Gastrocnemius medialis (tissue), 4 donors: ENCODE data around the gene DMRTA1. TPM values are rescaled to one million over a fixed set of nuclear protein-coding genes. Genes with fewer than 3 reads are reported as not detected.

Experiments
- ATAC-seq, 2 donors: fragments of 150-250 bp; one replicate each; pipeline ENCODE4 v1.9.1; 2016
- DNase-seq, 2 donors: peaks; one replicate each; pipeline ENCODE4 v3.0.0-alpha.2; 2019
- H3K27ac ChIP-seq, 4 donors: fragments of 200-600 bp; sonication (generic); 1 replicate in 1 of 4; 2 replicates in 3 of 4; pipeline ENCODE4 v1.5.1; 2016 to 2018; ENCODE audit warnings: mild to moderate bottlenecking in 2 of 4, moderate library complexity in 1 of 4
- H3K27me3 ChIP-seq, 3 donors: fragments of 200-600 bp; sonication (generic) in 2 of 3; 1 replicate in 1 of 3; 2 replicates in 2 of 3; pipeline versions ENCODE4 v1.5.1 to v1.6.0; 2016 to 2019; ENCODE audit warnings: mild to moderate bottlenecking in 1 of 3, moderate library complexity in 1 of 3
- H3K36me3 ChIP-seq, 2 donors: fragments of 200-600 bp; sonication (generic) in 1 of 2; one replicate each; pipeline ENCODE4 v1.5.1; 2017 to 2018
- H3K4me1 ChIP-seq, 2 donors: fragments of 200-600 bp; sonication (generic) in 1 of 2; one replicate each; pipeline ENCODE4 v1.5.1; 2016 to 2017; ENCODE audit warnings: mild to moderate bottlenecking in 2 of 2
- H3K4me3 ChIP-seq, 4 donors: fragments of 200-600 bp; sonication (generic) in 3 of 4; 1 replicate in 1 of 4; 2 replicates in 3 of 4; pipeline ENCODE4 v1.5.1; 2016 to 2019; ENCODE audit warnings: mild to moderate bottlenecking in 2 of 4
- H3K9me3 ChIP-seq, 3 donors: fragments of 200-600 bp; sonication (generic) in 2 of 3; 1 replicate in 1 of 3; 2 replicates in 2 of 3; pipeline ENCODE4 v1.5.1; 2016 to 2019
- CTCF ChIP-seq, 5 experiments: fragments of 450-650 bp in 3 of 5; fragments of 200-600 bp in 2 of 5; sonication (generic) in 2 of 5; IDR thresholded peaks in 4 of 5; conservative IDR thresholded peaks in 1 of 5; 1 replicate in 4 of 5; 2 replicates in 1 of 5; pipeline ENCODE4 v1.5.1; 2016 to 2019; ENCODE audit warnings: antibody characterized with exemption in 5 of 5, mild to moderate bottlenecking in 3 of 5, moderate library complexity in 3 of 5
- POLR2A ChIP-seq, 2 donors: fragments of 450-650 bp; IDR thresholded peaks; one replicate each; pipeline ENCODE4 v1.6.1; 2017; ENCODE audit warnings: antibody characterized with exemption in 2 of 2, mild to moderate bottlenecking in 2 of 2, moderate library complexity in 2 of 2
- in situ Hi-C, 4 donors: fragments of 200-750 bp; cut with MboI; loops; one replicate each; pipeline versions ENCODE4 v1.15.0 to v1.8.0; 2017; ENCODE audit warnings: low sequenced_read_pairs in 4 of 4
- intact Hi-C: fragments of 100-400 bp; cut with DNase I; formaldehyde crosslinking; loops from one replicate; pipeline ENCODE4 v1.15.1; 2023; ENCODE audit warnings: low total_unique reads
- total RNA-seq, 4 donors: library from RNA; depleted of rRNA; stranded (reverse); fragments of >200 nt; gene quantifications; one replicate each; pipeline versions ENCODE4 v1.1.0 to v1.2.3, GENCODE V29; 2016

The DMRTA1 gene
- total RNA-seq, result 1 to 10 TPM in 1 of 4 donors, under 1 TPM in 3; 0.59 to 1.3 (median 0.71) TPM

- intact Hi-C loops, result loop anchor here (2.0 kb wide), 1 partner anchor 202 kb away; no protein-coding TSS in a partner anchor
- H3K36me3 ChIP-seq, result no peaks in the 10 kb centered on the region
- in situ Hi-C loops, result loop anchor here in 2 of 4 donors (10.0 kb wide), 2 partner anchors 142 to 632 kb away; no protein-coding TSS in a partner anchor
- H3K27me3 ChIP-seq, result no peaks in the 10 kb centered on the region
- H3K27ac ChIP-seq, result peak within 1 kb of the TSS; percentile 75 to 87 (median 83)
- TF ChIP-seq CTCF (IDR thresholded peaks at IDR 0.05 in 4 of 5, conservative IDR thresholded peaks at IDR 0.05 in 1 of 5), result no peak
- TF ChIP-seq POLR2A (IDR thresholded peaks at IDR 0.05), result peak; percentile 20 to 26
- H3K4me1 ChIP-seq, result peaks cover 11 to 14% of the 10 kb centered on the region in 2 donors
- peak within 1 kb of the TSS; percentile 70 to 89 (median 78) for H3K4me3 ChIP-seq
- DNase-seq (peak; percentile 58 to 67), ATAC-seq (peak; percentile 75 to 78)
- no peaks in the 10 kb centered on the region for H3K9me3 ChIP-seq
Observed at GRCh38 chr9:22446589-22446949, at the start of gene DMRTA1. TSS of gene DMRTA1 (plus strand) at chr9:22446824. CDS start at chr9:22447066, 242 bp downstream.

- in situ Hi-C loops, result no loop called here
Observed at GRCh38 chr9:22401671-22402070, 45.0 kb upstream of the DMRTA1 start.

GRCh38 chr9:22405869-22406659 is 40.6 kb upstream of the DMRTA1 start:
- in situ Hi-C loops (no loop called here), intact Hi-C loops (no loop called here)
- no peaks in the 10 kb centered on the region for H3K27me3 ChIP-seq
- H3K27ac ChIP-seq, result no peak overlapping the region
- no peak for TF ChIP-seq CTCF (IDR thresholded peaks at IDR 0.05 in 4 of 5, conservative IDR thresholded peaks at IDR 0.05 in 1 of 5)
- no peak for TF ChIP-seq POLR2A (IDR thresholded peaks at IDR 0.05)
- no peak for DNase-seq
- no peaks in the 10 kb centered on the region for H3K9me3 ChIP-seq
- no peaks in the 10 kb centered on the region for H3K36me3 ChIP-seq
- no peaks in the 10 kb centered on the region for H3K4me1 ChIP-seq
- ATAC-seq, result no peak
- H3K4me3 ChIP-seq, result no peak overlapping the region

More at GRCh38 chr9:22401671-22402070, 45.0 kb upstream of the DMRTA1 start:
- Histone ChIP-seq H3K4me1 (no peaks in the 10 kb centered on the region), H3K4me3 (no peak overlapping the region), H3K36me3 (no peaks in the 10 kb centered on the region), H3K27me3 (no peaks in the 10 kb centered on the region), H3K9me3 (no peaks in the 10 kb centered on the region), H3K27ac (no peak overlapping the region)
- ATAC-seq (no peak), DNase-seq (no peak)
- intact Hi-C loops, result no loop called here
- no peak for TF ChIP-seq POLR2A (IDR thresholded peaks at IDR 0.05)
- no peak for TF ChIP-seq CTCF (IDR thresholded peaks at IDR 0.05 in 4 of 5, conservative IDR thresholded peaks at IDR 0.05 in 1 of 5)

- no peaks in the 10 kb centered on the region for H3K27me3 ChIP-seq
- no peak overlapping the region for H3K27ac ChIP-seq
- no peak for DNase-seq
- H3K9me3 ChIP-seq, result no peaks in the 10 kb centered on the region
- TF ChIP-seq CTCF (IDR thresholded peaks at IDR 0.05 in 4 of 5, conservative IDR thresholded peaks at IDR 0.05 in 1 of 5), result no peak
- TF ChIP-seq POLR2A (IDR thresholded peaks at IDR 0.05), result no peak
- H3K4me1 ChIP-seq, result no peaks in the 10 kb centered on the region
- no peaks in the 10 kb centered on the region for H3K36me3 ChIP-seq
- in situ Hi-C loops (no loop called here), intact Hi-C loops (no loop called here)
- ATAC-seq, result no peak
- H3K4me3 ChIP-seq, result no peak overlapping the region
Observed at GRCh38 chr9:22413884-22414283, 32.7 kb upstream of the DMRTA1 start.
